HFFc6 (cell line): ENCODE data around the gene DEXI. TPM values are rescaled to one million over a fixed set of nuclear protein-coding genes. Genes with fewer than 3 reads are reported as not detected.
A peak's percentile ranks its signal among the peaks of the same experiment; 100 is the strongest.

ENCODE experiments used
- DNase-seq: peaks from one replicate; pipeline ENCODE4 v3.0.0-alpha.2; 2018
- H3K27ac Mint-ChIP-seq: 2 replicates; pipeline ENCODE4 v1.8.0; 2020; ENCODE audit warnings: mild to moderate bottlenecking, mixed read lengths
- H3K27me3 Mint-ChIP-seq: 2 replicates; pipeline ENCODE4 v1.8.0; 2021; ENCODE audit warnings: mild to moderate bottlenecking, moderate library complexity, mixed read lengths; ENCODE audit not compliant: insufficient read depth
- H3K36me3 Mint-ChIP-seq: 2 replicates; pipeline ENCODE4 v1.8.0; 2021; ENCODE audit warnings: low read depth, mixed read lengths
- H3K4me1 Mint-ChIP-seq: 2 replicates; pipeline ENCODE4 v1.8.0; 2020; ENCODE audit warnings: low read depth, mixed read lengths
- H3K4me3 Mint-ChIP-seq: 2 replicates; pipeline ENCODE4 v1.8.0; 2020; ENCODE audit warnings: mild to moderate bottlenecking, moderate library complexity, mixed read lengths
- H3K9me3 Mint-ChIP-seq: 2 replicates; pipeline ENCODE4 v1.8.0; 2020; ENCODE audit warnings: mild to moderate bottlenecking, mixed read lengths
- total RNA-seq, 6 experiments: library from RNA; stranded (reverse); fragmentation: NEBNext Ultra II Directional; extraction: Animal tissue kit (Norgen Biotek cat#: 25700); gene quantifications; 2 replicates in 1 of 6; 3 replicates in 5 of 6; pipeline ENCODE4 v1.2.3, GENCODE V29; 2021
- TF ChIP-seq, protein P1 (sequence below): fragments of 200-600 bp; sonication (generic); IDR thresholded peaks from 2 replicates; pipeline ENCODE4 v1.5.0; 2021; ENCODE audit warnings: antibody characterized with exemption, mild to moderate bottlenecking

The DEXI gene
- total RNA-seq, 6 experiments from 2014 or later, result 39.3 to 49.2 (median 44.3) TPM

DNA sequence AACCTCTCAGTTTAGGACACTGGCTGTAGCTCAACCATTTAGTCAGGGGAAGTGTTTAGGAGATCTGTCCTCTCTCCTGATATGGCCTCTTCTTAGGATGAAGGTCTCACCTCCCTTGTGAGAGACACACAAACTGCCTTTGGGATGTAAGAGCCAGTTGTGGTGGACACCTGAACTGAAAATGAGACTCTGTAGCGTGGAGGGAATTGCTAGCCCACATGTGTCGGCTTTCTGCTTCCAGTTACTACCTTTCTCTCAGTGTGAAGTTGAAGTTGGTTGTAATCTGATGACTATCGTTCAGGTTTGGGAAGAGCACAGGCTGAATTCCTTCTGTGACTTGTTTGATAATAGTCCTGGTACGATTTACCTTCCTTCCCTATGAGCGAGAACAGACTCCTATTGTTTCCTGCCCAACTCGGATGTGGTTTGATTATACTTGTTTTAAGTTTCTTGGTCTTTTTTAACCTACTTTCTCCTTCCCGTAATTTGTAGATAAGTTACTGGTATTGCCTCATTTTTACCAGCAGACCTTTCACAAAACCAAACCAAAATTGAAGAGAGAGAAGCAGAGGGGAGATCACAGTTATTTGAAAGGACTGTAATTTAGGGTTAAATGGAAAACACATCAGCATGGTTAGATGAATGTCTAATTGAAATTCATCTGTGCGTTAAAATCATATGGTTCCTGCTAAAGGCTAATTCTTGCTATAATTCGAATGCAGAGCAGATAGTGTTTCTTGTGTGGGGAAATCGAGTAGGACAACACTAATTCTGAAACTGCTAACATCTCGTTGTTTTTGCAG is 45.3 kb upstream of the DEXI start:
- no peak overlapping the region for H3K27ac Mint-ChIP-seq
- H3K27me3 Mint-ChIP-seq, result no peaks in the 10 kb centered on the region; the same call in none of the 2 replicates
- no peak for DNase-seq
- H3K9me3 Mint-ChIP-seq, result no peaks in the 10 kb centered on the region
- H3K4me1 Mint-ChIP-seq, result peaks cover 39% of the 10 kb centered on the region
- H3K4me3 Mint-ChIP-seq, result no peak overlapping the region
- peaks cover 13% of the 10 kb centered on the region; the same call in 1 of the 2 replicates for H3K36me3 Mint-ChIP-seq
- TF ChIP-seq, protein P1, sequence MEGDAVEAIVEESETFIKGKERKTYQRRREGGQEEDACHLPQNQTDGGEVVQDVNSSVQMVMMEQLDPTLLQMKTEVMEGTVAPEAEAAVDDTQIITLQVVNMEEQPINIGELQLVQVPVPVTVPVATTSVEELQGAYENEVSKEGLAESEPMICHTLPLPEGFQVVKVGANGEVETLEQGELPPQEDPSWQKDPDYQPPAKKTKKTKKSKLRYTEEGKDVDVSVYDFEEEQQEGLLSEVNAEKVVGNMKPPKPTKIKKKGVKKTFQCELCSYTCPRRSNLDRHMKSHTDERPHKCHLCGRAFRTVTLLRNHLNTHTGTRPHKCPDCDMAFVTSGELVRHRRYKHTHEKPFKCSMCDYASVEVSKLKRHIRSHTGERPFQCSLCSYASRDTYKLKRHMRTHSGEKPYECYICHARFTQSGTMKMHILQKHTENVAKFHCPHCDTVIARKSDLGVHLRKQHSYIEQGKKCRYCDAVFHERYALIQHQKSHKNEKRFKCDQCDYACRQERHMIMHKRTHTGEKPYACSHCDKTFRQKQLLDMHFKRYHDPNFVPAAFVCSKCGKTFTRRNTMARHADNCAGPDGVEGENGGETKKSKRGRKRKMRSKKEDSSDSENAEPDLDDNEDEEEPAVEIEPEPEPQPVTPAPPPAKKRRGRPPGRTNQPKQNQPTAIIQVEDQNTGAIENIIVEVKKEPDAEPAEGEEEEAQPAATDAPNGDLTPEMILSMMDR, result no peak

DNA sequence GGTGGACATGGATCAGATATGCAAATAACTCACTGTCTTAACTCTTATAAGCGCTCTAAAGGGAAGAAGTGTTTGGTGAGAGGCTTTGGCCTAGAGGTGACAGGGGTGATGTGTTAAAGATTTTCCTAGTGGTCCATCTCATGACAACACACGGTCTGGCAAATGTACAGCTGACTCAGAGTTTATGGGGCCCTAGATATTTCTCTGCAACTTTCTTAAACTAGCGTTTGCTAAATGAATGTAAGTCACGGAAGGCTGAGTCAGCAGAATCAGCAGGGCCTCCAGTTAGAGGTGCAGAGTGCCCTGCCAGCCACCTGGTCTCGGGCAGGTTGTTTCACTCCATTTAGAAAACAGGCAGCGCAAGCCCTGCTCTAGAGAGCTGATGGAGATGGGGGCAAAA is 42.2 kb upstream of the DEXI start:
- no peaks in the 10 kb centered on the region; the same call in none of the 2 replicates for H3K27me3 Mint-ChIP-seq
- H3K36me3 Mint-ChIP-seq, result 0 out of 2 replicates have a peak, but pooled peaks cover 4% of the 10 kb centered on the region
- TF ChIP-seq, protein P1, result no peak
- peak; percentile 68 for DNase-seq
- H3K27ac Mint-ChIP-seq, result peak overlapping the region; percentile 40
- peaks cover 30% of the 10 kb centered on the region for H3K4me1 Mint-ChIP-seq
- no peak overlapping the region for H3K4me3 Mint-ChIP-seq
- no peaks in the 10 kb centered on the region for H3K9me3 Mint-ChIP-seq

DNA sequence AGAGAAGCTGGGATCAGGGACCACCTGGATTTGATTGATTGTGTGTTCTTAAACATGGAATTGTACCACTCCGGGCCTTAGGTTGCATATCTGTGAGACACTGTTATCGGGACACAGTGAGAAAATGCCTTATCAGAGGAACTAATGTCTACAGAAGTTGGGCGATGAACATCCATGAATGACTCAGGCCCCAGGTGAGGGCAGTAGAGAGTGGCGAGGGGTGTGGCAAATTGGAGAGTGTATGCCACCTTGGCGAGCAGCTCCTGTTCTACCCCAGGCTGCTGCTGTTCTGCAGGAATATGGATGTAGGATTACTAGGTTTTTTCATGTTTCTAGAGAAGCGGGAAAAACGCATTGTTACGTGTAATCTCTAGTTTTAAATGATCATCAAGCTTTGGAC is 40.9 kb upstream of the DEXI start:
- DNase-seq, result no peak
- peaks cover 34% of the 10 kb centered on the region for H3K4me1 Mint-ChIP-seq
- no peak overlapping the region for H3K4me3 Mint-ChIP-seq
- TF ChIP-seq, protein P1, result no peak
- no peaks in the 10 kb centered on the region for H3K9me3 Mint-ChIP-seq
- H3K36me3 Mint-ChIP-seq, result 0 out of 2 replicates have a peak, but pooled peaks cover 4% of the 10 kb centered on the region
- no peaks in the 10 kb centered on the region; the same call in 1 of the 2 replicates for H3K27me3 Mint-ChIP-seq
- H3K27ac Mint-ChIP-seq, result no peak overlapping the region

DNA sequence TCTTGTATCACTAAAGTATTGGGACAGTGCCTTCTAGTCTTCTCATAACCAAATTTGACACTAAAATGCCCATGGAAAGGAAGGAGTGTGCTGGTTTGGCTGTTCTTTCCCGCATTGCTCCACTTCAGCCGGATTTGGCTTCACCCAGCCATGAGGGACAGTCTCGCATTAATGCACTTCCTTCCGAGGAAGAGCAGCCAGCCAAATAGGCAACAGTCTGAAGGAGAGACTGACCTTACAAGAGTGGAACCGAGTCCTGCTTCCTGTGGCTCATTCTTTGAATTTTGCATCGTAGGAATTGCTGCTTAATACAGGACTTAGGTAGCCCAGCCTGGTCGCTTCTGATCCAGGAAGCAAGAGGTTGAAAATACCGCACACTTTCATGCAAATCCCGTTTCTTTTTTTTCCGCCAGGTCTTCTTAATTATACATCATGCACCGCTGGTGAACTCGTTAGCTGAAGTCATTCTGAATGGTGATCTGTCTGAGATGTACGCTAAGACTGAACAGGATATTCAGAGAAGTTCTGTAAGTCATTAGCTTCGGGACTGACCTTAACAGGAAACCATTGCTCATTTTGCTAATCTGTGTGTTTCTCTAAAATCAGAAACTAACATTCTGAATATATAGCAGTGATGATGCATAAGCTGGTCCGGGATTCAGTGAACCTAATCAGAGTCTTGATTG is 40.3 kb upstream of the DEXI start:
- TF ChIP-seq, protein P1, result no peak
- DNase-seq, result no peak
- no peak overlapping the region for H3K27ac Mint-ChIP-seq
- H3K9me3 Mint-ChIP-seq, result no peaks in the 10 kb centered on the region
- no peaks in the 10 kb centered on the region; the same call in 1 of the 2 replicates for H3K27me3 Mint-ChIP-seq
- H3K36me3 Mint-ChIP-seq, result 0 out of 2 replicates have a peak, but pooled peaks cover 4% of the 10 kb centered on the region
- no peak overlapping the region for H3K4me3 Mint-ChIP-seq
- H3K4me1 Mint-ChIP-seq, result peaks cover 34% of the 10 kb centered on the region

DNA sequence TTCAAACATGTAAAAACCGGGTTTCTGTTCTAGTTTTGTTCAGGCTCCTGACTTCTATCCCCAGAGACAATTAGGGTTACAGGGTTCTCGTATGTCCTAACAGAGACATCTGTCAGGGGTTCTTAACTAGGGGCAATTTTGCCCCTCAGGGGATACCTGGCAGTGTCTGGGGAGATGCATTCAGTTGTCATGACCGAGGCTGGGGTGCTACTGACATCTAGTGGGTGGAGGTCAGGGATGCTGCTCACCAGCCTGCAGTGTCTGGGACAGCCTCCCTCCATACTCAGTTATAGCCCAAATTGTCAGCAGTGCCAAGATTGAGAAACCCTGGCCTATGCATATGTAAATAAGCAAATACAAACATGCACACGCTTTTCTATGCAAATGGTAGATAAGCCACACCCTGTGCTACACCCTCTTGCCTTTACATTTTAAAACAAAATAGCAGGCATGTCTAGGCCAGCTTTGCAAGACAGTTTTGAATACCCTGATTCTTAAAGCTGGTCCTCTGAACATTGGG is 39.5 kb upstream of the DEXI start:
- Mint-ChIP-seq H3K27me3 (no peaks in the 10 kb centered on the region; the same call in 1 of the 2 replicates), H3K36me3 (0 out of 2 replicates have a peak, but pooled peaks cover 4% of the 10 kb centered on the region), H3K4me1 (peaks cover 34% of the 10 kb centered on the region)

More for the DNA sequence above, 39.5 kb upstream of the DEXI start:
- peak; percentile 11 for DNase-seq
- Mint-ChIP-seq H3K4me3 (no peak overlapping the region), H3K9me3 (no peaks in the 10 kb centered on the region), H3K27ac (no peak overlapping the region)
- TF ChIP-seq, protein P1, result peak; percentile 58
